ENCODE results near the gene LHX3.

LHX3 gene

GRCh38 chr9:136251264-136252115 is 46.6 kb upstream of the LHX3 start:
- TF ChIP-seq YY1 (IDR thresholded peaks at IDR 0.05; ENCODE audit: low read depth) (no peak), TCF12 (IDR thresholded peaks at IDR 0.05; ENCODE audit: low read depth) (no peak), FOXM1 (IDR thresholded peaks at IDR 0.05; ENCODE audit: borderline replicate concordance, low read depth) (no peak), REST (IDR thresholded peaks at IDR 0.05; ENCODE audit: low read depth) (no peak), EP300 (IDR thresholded peaks at IDR 0.05; ENCODE audit: borderline replicate concordance) (no peak), EGR1 (IDR thresholded peaks at IDR 0.05) (no peak)

GRCh38 chr9:136250676-136251075 is 45.7 kb upstream of the LHX3 start:
- TF ChIP-seq NFIC (IDR thresholded peaks at IDR 0.05), result no peak
- TF ChIP-seq EP300 (IDR thresholded peaks at IDR 0.05; ENCODE audit: borderline replicate concordance), result no peak
- TF ChIP-seq FOXM1 (IDR thresholded peaks at IDR 0.05; ENCODE audit: borderline replicate concordance, low read depth), result no peak

- no peak for TF ChIP-seq MAX (IDR thresholded peaks at IDR 0.05)
Observed at GRCh38 chr9:136249877-136250559, 45.1 kb upstream of the LHX3 start.

GRCh38 chr9:136248951-136249876 is 44.3 kb upstream of the LHX3 start:
- TF ChIP-seq EGR1 (IDR thresholded peaks at IDR 0.05) (no peak), TAF1 (IDR thresholded peaks at IDR 0.05; ENCODE audit: low read depth) (no peak), YY1 (IDR thresholded peaks at IDR 0.05; ENCODE audit: low read depth) (no peak), TCF12 (IDR thresholded peaks at IDR 0.05; ENCODE audit: low read depth) (no peak), CEBPB (IDR thresholded peaks at IDR 0.05) (no peak), REST (IDR thresholded peaks at IDR 0.05; ENCODE audit: low read depth) (no peak), ZBTB7A (IDR thresholded peaks at IDR 0.05; ENCODE audit: low read depth) (no peak), MAX (IDR thresholded peaks at IDR 0.05) (no peak), RAD21 (IDR thresholded peaks at IDR 0.05; ENCODE audit: low read depth) (no peak), USF1 (IDR thresholded peaks at IDR 0.05) (no peak), CREB1 (IDR thresholded peaks at IDR 0.05; ENCODE audit: low read depth) (no peak)

- TF ChIP-seq TAF1 (IDR thresholded peaks at IDR 0.05; ENCODE audit: low read depth), result no peak
- no peak for TF ChIP-seq EGR1 (IDR thresholded peaks at IDR 0.05)
- TF ChIP-seq YY1 (IDR thresholded peaks at IDR 0.05; ENCODE audit: low read depth), result no peak
- TF ChIP-seq NFIC (IDR thresholded peaks at IDR 0.05), result no peak
- no peak for TF ChIP-seq FOXM1 (IDR thresholded peaks at IDR 0.05; ENCODE audit: borderline replicate concordance, low read depth)
Observed at GRCh38 chr9:136247947-136248637, 43.2 kb upstream of the LHX3 start.

- TF ChIP-seq MAX (IDR thresholded peaks at IDR 0.05) (no peak), EP300 (IDR thresholded peaks at IDR 0.05; ENCODE audit: borderline replicate concordance) (no peak), YY1 (IDR thresholded peaks at IDR 0.05; ENCODE audit: low read depth) (no peak), ZBTB7A (IDR thresholded peaks at IDR 0.05; ENCODE audit: low read depth) (no peak), RAD21 (IDR thresholded peaks at IDR 0.05; ENCODE audit: low read depth) (no peak)
Observed at GRCh38 chr9:136247551-136247916, 42.6 kb upstream of the LHX3 start.

Measured in Ishikawa (cell line).